NCI-H128 (cell line): ENCODE data around the gene FAM162B.
"Not testable (repeated sequence)": the region's sequence is repeated elsewhere in the genome, so short reads cannot be mapped to it uniquely, and the experiment has no call there.

Source experiments
- DNase-seq: peaks from one replicate; lab custom pipeline; 2025; ENCODE audit not compliant: unreplicated experiment; lab: John Stamatoyannopoulos, UW

FAM162B gene

DNA sequence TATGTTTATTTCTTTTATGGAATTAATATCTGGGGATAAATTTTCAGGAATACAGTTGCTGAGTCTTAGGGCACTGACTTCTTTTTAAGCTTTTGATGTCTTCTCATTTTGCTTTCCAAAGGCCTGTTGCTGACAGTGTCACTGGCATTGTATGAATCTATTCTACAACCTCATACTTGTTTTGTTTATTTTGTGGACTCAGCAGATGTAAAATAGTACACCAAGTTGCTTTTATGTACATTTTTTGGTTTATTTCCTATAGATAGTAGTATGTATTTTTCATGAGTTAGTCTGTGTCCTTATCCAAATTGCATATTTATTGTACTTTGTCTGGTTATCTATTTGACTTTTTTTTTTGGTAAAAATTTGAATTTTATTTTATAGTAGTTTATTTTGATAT lies 35.0 kb downstream of the FAM162B start:
- no peak for DNase-seq

- DNase-seq, result no peak
Observed at GRCh38 chr6:116726947-116727346, 38.6 kb downstream of the FAM162B start.

DNA sequence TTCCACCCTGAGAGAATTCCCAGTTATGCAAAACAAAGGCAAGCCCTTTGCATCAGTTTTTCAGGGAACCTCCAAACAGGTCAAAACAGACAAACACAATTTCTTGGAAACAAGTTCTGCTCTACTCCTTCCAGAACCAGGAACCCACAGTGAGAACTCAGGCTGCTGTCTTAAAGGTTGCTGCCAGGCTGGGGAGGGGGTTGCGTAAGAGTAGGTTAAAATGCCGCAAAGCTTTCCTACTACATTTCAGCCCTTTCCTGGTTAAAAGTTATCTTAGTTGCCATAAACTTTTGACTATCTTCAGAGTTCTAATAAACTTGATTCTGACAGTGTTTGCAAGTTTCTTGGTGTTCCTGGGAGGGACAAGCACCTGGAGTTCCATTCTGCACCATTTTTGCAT lies 50.8 kb downstream of the FAM162B start:
- DNase-seq, result no peak

- no peak for DNase-seq
Observed at GRCh38 chr6:116714296-116714695, 51.2 kb downstream of the FAM162B start.

GRCh38 chr6:116705917-116706316 lies 59.6 kb downstream of the FAM162B start:
- DNase-seq, result no peak

DNA sequence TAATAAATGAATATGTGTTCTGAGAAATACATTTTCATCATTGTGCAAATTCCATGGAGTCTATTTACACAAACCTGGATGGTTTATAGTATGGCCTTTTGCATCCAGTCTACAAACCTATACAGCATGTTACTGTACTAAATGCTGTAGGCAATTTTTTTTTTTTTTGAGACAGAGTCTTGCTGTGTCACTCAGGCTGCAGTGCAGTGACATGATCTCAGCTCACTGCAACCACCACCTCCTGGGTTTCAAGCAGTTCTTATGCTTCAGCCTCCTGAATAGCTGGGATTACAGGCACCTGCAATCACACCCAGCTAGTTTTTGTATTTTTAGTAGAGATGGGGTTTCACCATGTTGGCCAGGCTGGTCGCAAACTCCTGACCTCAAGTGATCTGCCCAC lies 61.6 kb downstream of the FAM162B start:
- not testable (repeated sequence) for DNase-seq
